Tibial artery (tissue), 4 donors: Measurements from ENCODE around the gene PHLDA1.

Experiments used
- DNase-seq, 2 donors: peaks; one replicate each; pipeline ENCODE4 v3.0.0-alpha.2; 2019
- H3K27ac ChIP-seq, 2 donors: fragments of 200-600 bp; sonication (generic) in 1 of 2; 1 replicate in 1 of 2; 2 replicates in 1 of 2; pipeline ENCODE4 v1.5.1; 2018 to 2019; ENCODE audit warnings: mild to moderate bottlenecking in 1 of 2
- H3K27me3 ChIP-seq, 2 donors: fragments of 200-600 bp; sonication (generic) in 1 of 2; one replicate each; pipeline versions ENCODE4 v1.5.1 to v1.6.0; 2016 to 2019
- H3K36me3 ChIP-seq, 3 donors: fragments of 200-600 bp; sonication (generic) in 2 of 3; one replicate each; pipeline ENCODE4 v1.5.1; 2016 to 2019; ENCODE audit warnings: mild to moderate bottlenecking in 2 of 3
- H3K4me1 ChIP-seq, 4 donors: fragments of 200-600 bp; sonication (generic) in 2 of 4; 1 replicate in 3 of 4; 2 replicates in 1 of 4; pipeline ENCODE4 v1.5.1; 2016 to 2019
- H3K4me3 ChIP-seq, 2 donors: fragments of 200-600 bp; sonication (generic) in 1 of 2; 1 replicate in 1 of 2; 2 replicates in 1 of 2; pipeline ENCODE4 v1.5.1; 2018 to 2019; ENCODE audit warnings: mild to moderate bottlenecking in 2 of 2
- H3K9me3 ChIP-seq, 3 donors: fragments of 200-600 bp; sonication (generic) in 1 of 3; one replicate each; pipeline ENCODE4 v1.5.1; 2016 to 2019
- CTCF ChIP-seq, 2 experiments: fragments of 200-600 bp in 1 of 2; fragments of 450-650 bp in 1 of 2; IDR thresholded peaks; one replicate each; pipeline ENCODE4 v1.5.1; 2017 to 2019; ENCODE audit warnings: antibody characterized with exemption in 2 of 2, mild to moderate bottlenecking in 1 of 2, moderate library complexity in 1 of 2
- intact Hi-C: fragments of 100-400 bp; cut with DNase I; formaldehyde crosslinking; loops from one replicate; pipeline ENCODE4 v1.15.0; 2023; ENCODE audit warnings: low total_unique reads

The PHLDA1 gene

GRCh38 chr12:76074701-76075336 lies 43.2 kb upstream of the PHLDA1 start:
- Histone ChIP-seq H3K27me3 (no peaks in the 10 kb centered on the region), H3K36me3 (peaks cover 0 to 9% (median 6%) of the 10 kb centered on the region in 3 donors), H3K27ac (no peak overlapping the region), H3K9me3 (peaks cover 0 to 10% (median 5%) of the 10 kb centered on the region in 3 donors), H3K4me3 (no peak overlapping the region), H3K4me1 (peaks cover 0 to 21% (median 7%) of the 10 kb centered on the region in 4 donors)
- intact Hi-C loops: no loop called here
- no peak for TF ChIP-seq CTCF (IDR thresholded peaks at IDR 0.05)
- DNase-seq: no peak

GRCh38 chr12:76073561-76073960 lies 42.0 kb upstream of the PHLDA1 start:
- intact Hi-C loops: no loop called here
- H3K36me3 ChIP-seq: peaks cover 0 to 9% (median 0%) of the 10 kb centered on the region in 3 donors
- H3K9me3 ChIP-seq: no peaks in the 10 kb centered on the region
- H3K27me3 ChIP-seq: no peaks in the 10 kb centered on the region
- DNase-seq: no peak
- H3K4me1 ChIP-seq: peaks cover 0 to 21% (median 7%) of the 10 kb centered on the region in 4 donors
- no peak overlapping the region for H3K4me3 ChIP-seq
- H3K27ac ChIP-seq: no peak overlapping the region
- TF ChIP-seq CTCF (IDR thresholded peaks at IDR 0.05): no peak

- intact Hi-C loops: no loop called here
- Histone ChIP-seq H3K4me3 (no peak overlapping the region), H3K4me1 (peaks cover 0 to 21% (median 7%) of the 10 kb centered on the region in 4 donors), H3K36me3 (peaks cover 0 to 9% (median 0%) of the 10 kb centered on the region in 3 donors), H3K27ac (no peak overlapping the region), H3K9me3 (no peaks in the 10 kb centered on the region), H3K27me3 (no peaks in the 10 kb centered on the region)
- DNase-seq: no peak
- TF ChIP-seq CTCF (IDR thresholded peaks at IDR 0.05): no peak
Observed at GRCh38 chr12:76072568-76072967, 41.0 kb upstream of the PHLDA1 start.

- Histone ChIP-seq H3K9me3 (peaks cover 0 to 12% (median 12%) of the 10 kb centered on the region in 3 donors), H3K27ac (no peak overlapping the region)
- intact Hi-C loops: no loop called here
Observed at GRCh38 chr12:76069339-76069738, 37.8 kb upstream of the PHLDA1 start.

GRCh38 chr12:76065917-76066316 lies 34.3 kb upstream of the PHLDA1 start:
- Histone ChIP-seq H3K27ac (no peak overlapping the region), H3K27me3 (no peaks in the 10 kb centered on the region), H3K36me3 (peaks cover 24 to 42% (median 26%) of the 10 kb centered on the region in 3 donors), H3K4me3 (no peak overlapping the region), H3K9me3 (peaks cover 0 to 14% (median 12%) of the 10 kb centered on the region in 3 donors), H3K4me1 (no peaks in the 10 kb centered on the region)
- intact Hi-C loops: no loop called here
- no peak for TF ChIP-seq CTCF (IDR thresholded peaks at IDR 0.05)
- no peak for DNase-seq

More at GRCh38 chr12:76069339-76069738, 37.8 kb upstream of the PHLDA1 start:
- Histone ChIP-seq H3K4me3 (no peak overlapping the region), H3K4me1 (peaks cover 0 to 10% (median 3%) of the 10 kb centered on the region in 4 donors), H3K27me3 (no peaks in the 10 kb centered on the region), H3K36me3 (peaks cover 23 to 26% (median 26%) of the 10 kb centered on the region in 3 donors)
- no peak for DNase-seq
- no peak for TF ChIP-seq CTCF (IDR thresholded peaks at IDR 0.05)
